ENCODE results near the gene PHOSPHO1. TPM values are rescaled to one million over a fixed set of nuclear protein-coding genes. Genes with fewer than 3 reads are reported as not detected.
"Not testable (repeated sequence)": the region's sequence is repeated elsewhere in the genome, so short reads cannot be mapped to it uniquely, and the experiment has no call there.

Gene PHOSPHO1
- total RNA-seq, 1 experiment from 2014 or later: 0.23 TPM

DNA sequence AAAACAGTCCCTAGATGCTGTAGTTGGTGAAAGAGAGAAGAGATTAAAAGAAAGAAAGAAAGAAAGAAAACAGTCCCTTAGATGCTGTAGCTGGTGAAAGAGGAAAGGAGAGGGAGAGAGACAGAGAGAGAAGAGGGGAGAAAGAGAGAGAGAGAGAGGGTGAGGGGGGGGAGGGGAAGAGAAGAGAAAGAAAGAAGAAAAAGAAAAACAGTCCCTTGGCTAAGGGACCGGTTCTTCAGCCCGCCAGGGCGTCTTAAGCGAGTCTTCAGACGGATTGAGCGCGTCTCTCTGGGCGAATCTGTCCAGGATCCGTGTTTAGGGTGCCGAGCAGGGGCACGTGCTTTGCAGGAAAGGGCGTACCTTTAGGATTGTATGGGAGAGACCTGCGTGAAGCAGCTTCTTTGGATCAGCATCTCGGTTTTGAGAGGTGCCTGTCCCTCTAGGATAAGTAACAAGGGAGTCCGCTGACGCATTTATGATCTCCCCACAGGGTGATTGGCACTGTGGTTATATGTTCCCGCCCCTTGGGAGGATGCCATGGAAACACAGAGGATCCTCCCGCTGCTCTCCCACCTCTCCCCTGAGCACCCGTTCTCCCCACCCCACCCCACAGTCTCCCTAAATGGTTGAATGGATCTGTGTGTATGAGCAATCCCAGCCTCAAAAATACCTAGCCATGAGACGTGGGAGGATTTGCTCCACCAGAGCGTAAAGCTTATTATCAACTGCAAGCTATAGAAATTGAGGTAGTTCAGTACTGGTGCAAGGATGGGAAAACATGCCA lies 36.9 kb downstream of the PHOSPHO1 start:
- DNase-seq (ENCODE audit: low read depth): peak; percentile 9

GRCh38 chr17:49191917-49192741 lies 38.5 kb downstream of the PHOSPHO1 start:
- peak; percentile 92 for DNase-seq (ENCODE audit: low read depth)

DNA sequence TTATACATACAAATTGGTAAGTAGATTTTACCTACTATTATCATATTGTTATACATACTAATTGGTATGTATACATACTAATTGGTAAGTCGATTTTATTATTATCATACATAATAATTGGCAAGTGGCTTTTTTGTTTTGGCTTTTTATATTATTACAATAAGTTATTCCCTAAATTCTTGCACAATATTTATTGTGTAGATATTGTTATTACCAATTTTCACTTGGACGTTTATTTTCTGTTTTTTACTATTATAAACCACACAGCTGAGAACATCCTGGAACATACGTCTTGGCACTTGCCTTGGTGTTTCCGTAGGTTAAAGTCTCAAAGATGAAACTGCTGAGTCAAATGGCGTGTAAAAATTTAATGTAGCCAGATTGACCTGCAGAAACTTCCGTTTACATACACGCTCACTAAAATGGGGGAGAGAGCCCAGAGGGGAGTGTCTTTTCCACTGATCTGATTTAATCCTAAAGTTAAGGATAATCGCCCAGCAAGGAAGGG lies 39.1 kb downstream of the PHOSPHO1 start:
- no peak for DNase-seq (ENCODE audit: low read depth)

- DNase-seq (ENCODE audit: low read depth): no peak
Observed at GRCh38 chr17:49190932-49191331, 39.7 kb downstream of the PHOSPHO1 start.

DNA sequence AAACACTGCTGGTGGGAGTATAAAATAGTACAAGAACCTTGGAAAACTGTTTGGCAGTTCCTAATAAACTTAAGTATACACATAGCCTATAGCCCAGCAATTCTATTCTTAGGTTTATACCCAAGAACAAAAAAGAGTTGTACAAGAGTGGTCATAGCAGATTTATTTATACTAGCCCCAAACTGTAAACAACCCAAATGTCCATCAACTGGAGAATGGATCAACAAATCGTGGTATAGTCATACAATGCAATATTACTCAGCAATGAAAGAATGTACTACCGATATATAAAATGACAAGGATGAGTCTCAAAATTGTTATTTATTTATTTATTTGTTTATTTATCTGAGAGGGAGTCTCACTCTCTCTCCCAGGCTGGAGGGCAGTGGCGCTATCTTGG lies 43.3 kb downstream of the PHOSPHO1 start:
- DNase-seq (ENCODE audit: low read depth): no peak

GRCh38 chr17:49185381-49185780 lies 45.2 kb downstream of the PHOSPHO1 start:
- DNase-seq (ENCODE audit: low read depth): not testable (repeated sequence)

GRCh38 chr17:49184522-49184921 lies 46.1 kb downstream of the PHOSPHO1 start:
- DNase-seq (ENCODE audit: low read depth): not testable (repeated sequence)

GRCh38 chr17:49183801-49184200 lies 46.8 kb downstream of the PHOSPHO1 start:
- no peak for DNase-seq (ENCODE audit: low read depth)

GRCh38 chr17:49183341-49183740 lies 47.2 kb downstream of the PHOSPHO1 start:
- DNase-seq (ENCODE audit: low read depth): no peak

DNA sequence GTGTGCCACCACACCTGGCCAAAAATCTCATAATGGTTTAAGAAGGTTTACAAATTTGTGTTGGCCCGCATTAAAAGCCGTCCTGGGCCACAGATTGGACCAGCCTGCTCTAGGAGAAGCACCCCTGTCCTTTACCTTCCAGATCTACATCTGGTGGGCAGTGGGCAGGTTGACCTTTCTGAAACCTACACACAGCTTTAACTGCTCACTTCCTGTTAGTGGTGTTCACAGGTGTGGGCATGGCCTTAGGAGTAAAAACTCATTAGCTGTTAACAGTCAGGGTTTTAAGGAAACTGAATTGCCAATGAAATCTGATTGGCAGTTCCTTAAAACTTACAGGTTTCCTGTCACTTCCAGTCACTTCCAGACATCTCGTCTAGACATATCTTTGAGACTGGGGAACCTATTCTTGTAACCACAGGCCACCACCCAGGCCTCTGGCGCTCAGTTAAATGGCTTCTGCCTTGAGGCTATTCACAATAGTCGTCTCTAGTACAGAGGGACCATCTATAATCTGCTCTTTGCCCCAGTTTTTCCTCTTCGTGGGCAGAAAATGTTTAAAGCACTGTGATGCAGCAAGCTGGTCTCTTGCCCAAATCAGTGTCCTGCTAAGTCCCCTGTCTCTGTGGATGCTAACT lies 49.5 kb downstream of the PHOSPHO1 start:
- no peak for DNase-seq (ENCODE audit: low read depth)

- DNase-seq (ENCODE audit: low read depth): peak; percentile 49
Observed at GRCh38 chr17:49180303-49180702, 50.3 kb downstream of the PHOSPHO1 start.

- DNase-seq (ENCODE audit: low read depth): not testable (repeated sequence)
Observed at GRCh38 chr17:49175978-49176377, 54.6 kb downstream of the PHOSPHO1 start.

Other genes starting within 250 kb of the PHOSPHO1 start
- gene IGF2BP1, start 233.4 kb downstream of the PHOSPHO1 start, total RNA-seq (2014; rRNA removed): 5.6 and 6.4 TPM in 2 replicates
- gene B4GALNT2, start 98.0 kb downstream of the PHOSPHO1 start, total RNA-seq (2014; rRNA removed): not detected in 2 replicates
- gene GNGT2, start 20.2 kb downstream of the PHOSPHO1 start, total RNA-seq (2014; rRNA removed): not detected in 2 replicates
- gene ABI3, start 20.1 kb downstream of the PHOSPHO1 start, total RNA-seq (2014; rRNA removed): 0.19 TPM in 1 of 2 replicates, not detected in the other
- gene ZNF652, start 131.5 kb upstream of the PHOSPHO1 start, total RNA-seq (2014; rRNA removed): 9.8 and 11.0 TPM in 2 replicates
- 201 TPM in 2 replicates for gene PHB1, start 184.1 kb upstream of the PHOSPHO1 start, total RNA-seq (2014; rRNA removed)

Measured in LHCN-M2 (cell line).